Measurements from ENCODE around the gene PRKCB.

- TF ChIP-seq, protein P1, sequence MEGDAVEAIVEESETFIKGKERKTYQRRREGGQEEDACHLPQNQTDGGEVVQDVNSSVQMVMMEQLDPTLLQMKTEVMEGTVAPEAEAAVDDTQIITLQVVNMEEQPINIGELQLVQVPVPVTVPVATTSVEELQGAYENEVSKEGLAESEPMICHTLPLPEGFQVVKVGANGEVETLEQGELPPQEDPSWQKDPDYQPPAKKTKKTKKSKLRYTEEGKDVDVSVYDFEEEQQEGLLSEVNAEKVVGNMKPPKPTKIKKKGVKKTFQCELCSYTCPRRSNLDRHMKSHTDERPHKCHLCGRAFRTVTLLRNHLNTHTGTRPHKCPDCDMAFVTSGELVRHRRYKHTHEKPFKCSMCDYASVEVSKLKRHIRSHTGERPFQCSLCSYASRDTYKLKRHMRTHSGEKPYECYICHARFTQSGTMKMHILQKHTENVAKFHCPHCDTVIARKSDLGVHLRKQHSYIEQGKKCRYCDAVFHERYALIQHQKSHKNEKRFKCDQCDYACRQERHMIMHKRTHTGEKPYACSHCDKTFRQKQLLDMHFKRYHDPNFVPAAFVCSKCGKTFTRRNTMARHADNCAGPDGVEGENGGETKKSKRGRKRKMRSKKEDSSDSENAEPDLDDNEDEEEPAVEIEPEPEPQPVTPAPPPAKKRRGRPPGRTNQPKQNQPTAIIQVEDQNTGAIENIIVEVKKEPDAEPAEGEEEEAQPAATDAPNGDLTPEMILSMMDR (IDR thresholded peaks at IDR 0.05) = no peak
- TF ChIP-seq POLR2A (IDR thresholded peaks at IDR 0.05) = no peak
Measured at GRCh38 chr16:24085666-24086065, 249.9 kb downstream of the PRKCB start.
